Urinary bladder (tissue), 4 donors: Measurements from ENCODE around the gene FRMD4A. TPM values are rescaled to one million over a fixed set of nuclear protein-coding genes. Genes with fewer than 3 reads are reported as not detected.

Experiments
- DNase-seq: peaks from one replicate; pipeline ENCODE4 v3.0.0-alpha.2; 2015; ENCODE audit errors: extremely low spot score
- H3K27ac ChIP-seq: one replicate; pipeline ENCODE4 v1.5.1; 2013; ENCODE audit warnings: low read depth, mild to moderate bottlenecking, moderate library complexity
- H3K36me3 ChIP-seq: one replicate; pipeline ENCODE4 v1.6.1; 2013; ENCODE audit warnings: mild to moderate bottlenecking, moderate library complexity; ENCODE audit not compliant: insufficient read depth
- H3K4me1 ChIP-seq: one replicate; pipeline ENCODE4 v1.6.1; 2013; ENCODE audit warnings: mild to moderate bottlenecking, moderate library complexity; ENCODE audit not compliant: insufficient read depth
- H3K4me3 ChIP-seq: one replicate; pipeline ENCODE4 v1.5.1; 2013; ENCODE audit warnings: low read depth, low read length
- WGBS: extraction: QIAGEN DNeasy Blood & Tissue Kit; methylation state at CpG from one replicate; pipeline ENCODE4 v1.1.7; 2013; 5-methylcytosine and 5-hydroxymethylcytosine counted together
- polyA plus RNA-seq: library from polyadenylated mRNA; stranded (reverse); fragments of 200-250 nt; gene quantifications from one replicate; pipeline ENCODE4 v1.2.3, GENCODE V29; 2013
- total RNA-seq: library from RNA; depleted of rRNA; stranded (reverse); fragments of >200 nt; gene quantifications from one replicate; pipeline ENCODE4 v1.2.3, GENCODE V29; 2014
- donor health status: healthy with polysubstance abuse.
- donor health status: healthy.

Gene FRMD4A
- total and polyA plus RNA-seq, 2 donors: 15.1 to 32.9 TPM

DNA sequence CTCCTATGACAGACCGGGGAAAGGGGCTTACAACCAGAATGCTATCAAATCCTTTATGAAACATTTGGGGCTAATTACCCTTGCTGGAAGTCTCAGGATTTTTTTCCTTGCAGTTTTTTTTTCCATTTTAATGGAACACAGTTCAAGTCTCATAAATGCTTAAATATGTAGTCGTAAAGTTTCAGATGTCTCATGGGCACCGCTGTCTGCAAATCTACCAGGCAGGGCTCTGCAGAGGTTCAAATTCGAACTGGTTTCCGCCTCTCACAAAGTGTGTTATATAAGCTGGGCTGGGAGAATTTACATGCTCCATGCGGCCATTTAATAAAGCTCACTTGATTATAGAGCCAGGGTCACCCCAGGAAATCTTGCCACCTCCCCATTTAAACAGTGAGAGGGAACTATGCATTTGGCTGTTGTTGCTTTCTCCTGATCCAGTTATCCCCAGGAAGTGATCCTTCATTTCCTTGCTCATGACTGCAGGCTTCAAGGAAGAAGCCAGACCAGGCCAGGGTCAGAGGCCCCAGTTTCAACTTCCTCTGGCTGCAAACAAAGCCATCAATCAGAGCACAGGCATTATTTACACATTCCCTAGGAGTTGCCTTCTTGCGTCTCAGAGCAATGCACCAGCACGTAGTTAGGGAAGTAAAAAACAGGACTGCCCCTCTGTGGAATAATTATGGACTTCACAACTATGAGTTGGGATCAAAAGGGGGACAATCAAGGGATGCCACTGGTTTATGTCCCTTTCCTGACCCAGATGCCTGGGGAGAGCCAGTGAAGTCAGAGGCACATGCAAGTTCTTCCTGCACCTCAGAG lies 385.1 kb downstream of the FRMD4A start:
- no peaks in the 10 kb centered on the region for H3K36me3 ChIP-seq
- H3K4me3 ChIP-seq: no peak overlapping the region
- DNase-seq: no peak
- 62% methylated on average over 8 of the region's 8 CpGs for WGBS
- no peak overlapping the region for H3K27ac ChIP-seq
- H3K4me1 ChIP-seq: no peaks in the 10 kb centered on the region

DNA sequence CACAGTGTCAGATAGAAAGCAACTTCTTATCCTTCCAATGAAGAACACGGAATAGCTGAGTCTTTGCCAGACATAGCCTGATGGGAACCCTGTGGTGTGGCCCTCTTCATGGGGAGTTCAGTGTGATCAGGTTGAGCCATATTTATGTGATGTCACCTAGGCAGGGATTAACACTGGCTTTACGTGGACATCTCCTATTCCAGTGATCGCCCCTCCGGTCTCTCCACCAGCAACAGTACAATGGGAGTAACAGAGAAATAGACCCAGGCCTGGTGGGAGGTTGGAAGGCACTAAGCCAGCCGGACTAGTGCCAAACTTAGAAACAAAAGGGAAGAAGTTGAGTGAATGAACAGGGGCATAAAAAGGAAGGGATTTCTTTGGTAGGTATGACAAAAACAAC lies 385.9 kb downstream of the FRMD4A start:
- H3K36me3 ChIP-seq: no peaks in the 10 kb centered on the region
- 72% methylated on average over 5 of the region's 5 CpGs for WGBS
- H3K4me3 ChIP-seq: no peak overlapping the region
- no peaks in the 10 kb centered on the region for H3K4me1 ChIP-seq
- DNase-seq: no peak
- no peak overlapping the region for H3K27ac ChIP-seq

DNA sequence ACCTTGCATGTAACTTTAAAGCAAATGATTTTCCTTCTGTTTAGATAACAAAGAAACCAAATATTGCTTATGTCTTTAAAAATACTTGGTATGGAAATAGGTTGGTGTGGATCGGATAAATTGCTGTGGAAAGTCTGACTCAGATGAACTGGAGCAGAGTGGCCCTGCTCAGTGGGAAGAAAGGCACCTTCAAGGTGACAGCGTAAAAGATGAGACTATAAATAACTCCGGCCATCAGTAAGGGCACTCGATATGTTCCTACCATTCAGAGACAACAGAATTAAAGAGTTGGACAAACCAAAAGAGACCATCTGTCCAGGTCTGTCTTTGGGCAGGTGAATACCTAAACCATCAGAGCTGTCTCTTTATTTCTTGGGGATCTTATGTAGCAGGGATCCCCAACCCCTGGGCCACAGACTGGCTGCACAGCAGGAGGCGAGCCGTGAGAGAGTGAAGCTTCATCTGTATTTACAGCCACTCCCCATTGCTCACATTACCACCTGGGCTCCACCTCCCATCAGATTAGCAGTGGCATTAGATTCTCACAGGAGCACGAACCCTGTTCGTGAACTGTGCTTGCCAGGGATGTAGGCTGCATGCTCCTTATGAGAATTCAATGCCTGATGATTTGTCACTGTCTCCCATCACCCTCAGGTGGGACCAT lies 386.9 kb downstream of the FRMD4A start:
- 91% methylated on average over 8 of the region's 8 CpGs for WGBS
- no peak overlapping the region for H3K4me3 ChIP-seq
- H3K36me3 ChIP-seq: no peaks in the 10 kb centered on the region
- no peak overlapping the region for H3K27ac ChIP-seq
- no peaks in the 10 kb centered on the region for H3K4me1 ChIP-seq
- no peak for DNase-seq

DNA sequence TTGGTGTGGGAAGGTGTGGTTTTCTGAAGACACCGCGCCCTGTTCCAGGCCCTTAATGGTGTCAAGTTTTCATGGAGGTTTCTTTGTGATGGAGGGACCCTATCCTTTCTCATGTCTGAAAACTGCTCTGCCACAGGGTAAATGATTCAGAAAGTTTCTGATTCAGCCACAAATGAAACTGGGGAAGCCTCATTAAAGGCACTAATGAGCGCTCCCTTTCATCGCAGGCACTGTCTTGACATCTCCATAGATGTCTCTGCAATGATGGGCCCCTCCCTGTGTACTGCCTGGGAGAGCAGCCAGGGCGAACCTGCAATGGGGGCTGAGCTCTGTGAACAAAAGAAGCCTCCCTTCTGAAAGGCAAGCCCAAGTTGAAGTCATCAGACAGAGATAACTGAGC lies 388.7 kb downstream of the FRMD4A start:
- no peaks in the 10 kb centered on the region for H3K36me3 ChIP-seq
- 75% methylated on average over 5 of the region's 5 CpGs for WGBS
- no peak for DNase-seq
- no peak overlapping the region for H3K27ac ChIP-seq
- no peak overlapping the region for H3K4me3 ChIP-seq
- H3K4me1 ChIP-seq: no peaks in the 10 kb centered on the region

DNA sequence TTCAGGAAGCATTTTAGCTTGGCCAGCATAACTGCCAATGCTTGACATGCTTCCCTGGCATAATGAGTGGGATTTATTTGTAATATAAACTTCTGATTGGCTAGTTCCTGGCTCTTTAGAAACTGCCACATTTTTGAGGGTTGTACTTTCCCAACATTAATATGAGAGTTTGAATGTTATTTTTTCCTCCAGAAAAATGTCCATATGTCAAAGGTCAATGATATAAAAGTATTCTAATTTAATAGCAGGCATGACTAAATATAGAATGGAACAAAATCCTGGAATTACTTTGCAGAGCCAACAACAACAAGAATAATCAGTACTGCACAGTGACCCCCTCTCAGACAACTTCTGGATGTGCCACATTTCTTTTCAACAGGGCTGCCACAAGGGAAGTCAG lies 391.3 kb downstream of the FRMD4A start:
- no peaks in the 10 kb centered on the region for H3K36me3 ChIP-seq
- no peak overlapping the region for H3K4me3 ChIP-seq
- no peaks in the 10 kb centered on the region for H3K4me1 ChIP-seq
- H3K27ac ChIP-seq: no peak overlapping the region
- DNase-seq: no peak

DNA sequence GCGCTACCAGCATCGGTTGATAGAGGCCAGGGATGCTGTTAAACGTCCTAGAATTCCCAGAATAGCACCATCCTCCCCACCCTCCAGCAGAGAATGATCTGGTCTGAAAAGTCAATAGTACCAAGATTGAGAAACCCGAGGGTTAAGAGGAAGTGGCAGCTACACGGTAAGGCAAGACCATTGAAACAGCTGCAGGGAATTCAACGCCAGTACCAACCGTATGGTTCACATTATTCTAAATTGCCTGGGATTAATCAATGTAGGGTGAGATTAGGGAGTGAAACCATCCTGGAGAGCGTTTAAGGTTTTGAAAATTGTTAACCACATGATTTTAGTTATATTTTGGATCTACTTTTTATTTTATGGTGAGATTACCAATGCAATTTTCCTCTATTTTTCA lies 391.8 kb downstream of the FRMD4A start:
- Histone ChIP-seq H3K4me1 (no peaks in the 10 kb centered on the region), H3K36me3 (no peaks in the 10 kb centered on the region), H3K4me3 (no peak overlapping the region), H3K27ac (no peak overlapping the region)
- DNase-seq: no peak
- whole genome bisulfite sequencing: 49% methylated on average over 8 of the region's 8 CpGs

GRCh38 chr10:13936826-13937225 lies 393.9 kb downstream of the FRMD4A start:
- WGBS: 77% methylated on average over 2 of the region's 2 CpGs
- DNase-seq: no peak
- H3K36me3 ChIP-seq: no peaks in the 10 kb centered on the region
- H3K4me1 ChIP-seq: no peaks in the 10 kb centered on the region
- H3K4me3 ChIP-seq: no peak overlapping the region
- H3K27ac ChIP-seq: no peak overlapping the region

GRCh38 chr10:13930120-13930519 lies 400.6 kb downstream of the FRMD4A start:
- H3K36me3 ChIP-seq: no peaks in the 10 kb centered on the region
- no peak overlapping the region for H3K27ac ChIP-seq
- WGBS: 52% methylated on average over 10 of the region's 10 CpGs
- no peaks in the 10 kb centered on the region for H3K4me1 ChIP-seq
- no peak for DNase-seq
- H3K4me3 ChIP-seq: no peak overlapping the region

- Histone ChIP-seq H3K36me3 (no peaks in the 10 kb centered on the region), H3K4me3 (no peak overlapping the region), H3K27ac (no peak overlapping the region), H3K4me1 (no peaks in the 10 kb centered on the region)
- DNase-seq: no peak
- WGBS: 36% methylated on average over 3 of the region's 3 CpGs
These were observed 402.3 kb downstream of the FRMD4A start for GRCh38 chr10:13928451-13928850.

- H3K27ac ChIP-seq: no peak overlapping the region
- no peaks in the 10 kb centered on the region for H3K36me3 ChIP-seq
- DNase-seq: no peak
- WGBS: 61% methylated on average over 5 of the region's 5 CpGs
- H3K4me1 ChIP-seq: no peaks in the 10 kb centered on the region
- H3K4me3 ChIP-seq: no peak overlapping the region
These were observed 404.5 kb downstream of the FRMD4A start for GRCh38 chr10:13925971-13926780.

GRCh38 chr10:13924040-13924725 lies 406.5 kb downstream of the FRMD4A start:
- 75% methylated on average over 6 of the region's 6 CpGs for WGBS
- Histone ChIP-seq H3K36me3 (no peaks in the 10 kb centered on the region), H3K4me1 (no peaks in the 10 kb centered on the region), H3K4me3 (no peak overlapping the region), H3K27ac (no peak overlapping the region)
- no peak for DNase-seq

DNA sequence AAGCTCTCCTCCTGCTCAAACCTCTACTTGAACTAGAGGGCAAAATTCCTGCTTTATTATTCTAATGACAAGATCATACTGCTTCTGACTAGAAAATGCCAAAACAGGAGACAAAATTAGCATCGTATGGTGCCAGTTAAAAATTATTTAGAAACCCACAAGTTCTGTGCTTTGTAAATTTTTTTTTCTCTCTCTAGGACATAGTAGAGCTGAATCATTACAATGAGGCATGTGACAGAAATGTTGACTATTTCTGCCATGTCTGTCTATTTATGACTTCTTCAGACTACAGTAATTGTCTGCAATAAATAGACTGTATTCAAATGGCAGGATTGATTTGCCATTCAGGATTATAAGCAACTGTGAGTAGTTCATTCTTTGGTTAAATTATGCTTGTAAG lies 408.1 kb downstream of the FRMD4A start:
- WGBS: 81% methylated on average over 1 of the region's 1 CpG
- Histone ChIP-seq H3K4me1 (no peaks in the 10 kb centered on the region), H3K4me3 (no peak overlapping the region), H3K36me3 (no peaks in the 10 kb centered on the region), H3K27ac (no peak overlapping the region)
- no peak for DNase-seq

GRCh38 chr10:13921941-13922340 lies 408.8 kb downstream of the FRMD4A start:
- H3K4me1 ChIP-seq: no peaks in the 10 kb centered on the region
- H3K27ac ChIP-seq: no peak overlapping the region
- no peaks in the 10 kb centered on the region for H3K36me3 ChIP-seq
- H3K4me3 ChIP-seq: no peak overlapping the region
- DNase-seq: no peak
- WGBS: 60% methylated on average over 3 of the region's 3 CpGs
